ENCODE results near the gene KCNQ1. TPM values are rescaled to one million over a fixed set of nuclear protein-coding genes. Genes with fewer than 3 reads are reported as not detected.

The KCNQ1 gene, protein sequence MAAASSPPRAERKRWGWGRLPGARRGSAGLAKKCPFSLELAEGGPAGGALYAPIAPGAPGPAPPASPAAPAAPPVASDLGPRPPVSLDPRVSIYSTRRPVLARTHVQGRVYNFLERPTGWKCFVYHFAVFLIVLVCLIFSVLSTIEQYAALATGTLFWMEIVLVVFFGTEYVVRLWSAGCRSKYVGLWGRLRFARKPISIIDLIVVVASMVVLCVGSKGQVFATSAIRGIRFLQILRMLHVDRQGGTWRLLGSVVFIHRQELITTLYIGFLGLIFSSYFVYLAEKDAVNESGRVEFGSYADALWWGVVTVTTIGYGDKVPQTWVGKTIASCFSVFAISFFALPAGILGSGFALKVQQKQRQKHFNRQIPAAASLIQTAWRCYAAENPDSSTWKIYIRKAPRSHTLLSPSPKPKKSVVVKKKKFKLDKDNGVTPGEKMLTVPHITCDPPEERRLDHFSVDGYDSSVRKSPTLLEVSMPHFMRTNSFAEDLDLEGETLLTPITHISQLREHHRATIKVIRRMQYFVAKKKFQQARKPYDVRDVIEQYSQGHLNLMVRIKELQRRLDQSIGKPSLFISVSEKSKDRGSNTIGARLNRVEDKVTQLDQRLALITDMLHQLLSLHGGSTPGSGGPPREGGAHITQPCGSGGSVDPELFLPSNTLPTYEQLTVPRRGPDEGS
- 0.52 to 0.75 TPM (median 0.60 TPM) in 5 replicates for total RNA-seq (2022; extraction: Qiagen RNA extraction)

GRCh38 chr11:2444821-2445745 is at the start of gene KCNQ1:
Gene KCNQ1, plus strand, starts transcription at chr11:2445008. Its CDS starts 91 bp downstream, at chr11:2445099.

GRCh38 chr11:2400069-2400761 is 44.6 kb upstream of the KCNQ1 start, which contains the start of gene TSSC4:
Gene TSSC4, plus strand, starts transcription at chr11:2400750. Its CDS starts 1,884 bp downstream, at chr11:2402634.

GRCh38 chr11:2443881-2444820 is 657 bp upstream of the KCNQ1 start, which contains the start of gene TRPM5:
Gene TRPM5, minus strand, starts transcription at chr11:2444514. Its CDS starts 21,478 bp downstream, at chr11:2423036.

GRCh38 chr11:2699531-2700414 is 255.0 kb downstream of the KCNQ1 start, which contains the start of gene KCNQ1OT1:
Gene KCNQ1OT1, minus strand, starts transcription at chr11:2699994.

GRCh38 chr11:2885678-2886081 is 440.9 kb downstream of the KCNQ1 start, which contains the start of gene CDKN1C:
Gene CDKN1C, minus strand, starts transcription at chr11:2885775. Its CDS starts 319 bp downstream, at chr11:2885456.

Other genes with a start within 250 kb of the KCNQ1 start
- gene ASCL2, start 174.4 kb upstream of the KCNQ1 start, total RNA-seq (2022; extraction: Qiagen RNA extraction), result 0.04 to 0.05 TPM in 2 of 5 replicates, not detected in the others
- gene C11orf21, start 143.1 kb upstream of the KCNQ1 start, total RNA-seq (2022; extraction: Qiagen RNA extraction), result not detected in 5 replicates
- gene TSPAN32, start 143.0 kb upstream of the KCNQ1 start, total RNA-seq (2022; extraction: Qiagen RNA extraction), result not detected in 5 replicates
- 298 to 392 TPM (median 381 TPM) in 5 replicates for gene CD81, start 67.7 kb upstream of the KCNQ1 start, total RNA-seq (2022; extraction: Qiagen RNA extraction)
- gene TSSC4, start 44.3 kb upstream of the KCNQ1 start, total RNA-seq (2022; extraction: Qiagen RNA extraction), result 43.3 to 67.5 TPM (median 60.4 TPM) in 5 replicates
- gene TRPM5, start 494 bp upstream of the KCNQ1 start, total RNA-seq (2022; extraction: Qiagen RNA extraction), result not detected in 5 replicates

Data from A549 treated with dexamethasone at 1 μM for 4 hours (cell line).